GM19455 (cell line): ENCODE measurements around the gene CASP4.

ENCODE experiments used
- ATAC-seq: cut with Tn5 transposase; IDR thresholded peaks from one replicate; pipeline ENCODE4 v1.9.1; 2021; ENCODE audit not compliant: unreplicated experiment

Gene CASP4

DNA sequence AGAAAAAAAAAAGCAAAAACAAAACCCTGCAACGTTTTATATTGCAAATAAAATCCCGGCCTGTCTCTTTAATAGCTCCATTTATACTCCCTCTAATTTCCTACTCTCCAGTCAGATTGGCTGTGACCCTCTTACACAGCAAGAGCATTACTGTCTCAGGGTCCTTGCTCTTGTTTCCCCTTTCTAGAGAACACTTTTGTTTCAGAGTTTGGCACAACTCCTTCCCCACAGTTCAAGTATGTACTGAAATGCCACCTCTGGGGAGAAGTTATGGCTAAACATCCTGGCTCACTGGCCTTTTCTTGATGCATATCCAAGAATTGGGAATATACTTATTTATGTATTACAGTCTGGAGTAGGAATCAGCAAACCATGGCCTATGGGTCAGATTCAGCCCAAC lies 72.7 kb downstream of the CASP4 start:
- no peak for ATAC-seq

DNA sequence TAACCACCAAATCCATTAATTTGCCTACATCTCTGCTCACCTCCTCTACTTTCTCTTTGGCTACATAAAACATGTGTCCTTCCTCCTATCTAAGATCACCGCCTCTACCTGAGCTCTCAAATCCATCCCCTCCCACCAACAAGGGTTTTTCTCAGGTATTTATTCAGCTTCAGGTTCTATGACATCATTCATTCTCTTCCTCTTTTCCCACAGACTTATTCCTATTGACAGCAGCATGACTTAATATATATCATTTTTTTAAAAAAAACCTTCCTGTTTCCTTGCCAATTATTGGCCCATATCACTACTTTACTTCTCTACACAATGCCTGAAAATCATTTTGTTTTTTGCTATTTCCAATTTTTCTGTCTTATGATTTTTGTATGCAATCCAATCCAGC lies 74.5 kb downstream of the CASP4 start:
- no peak for ATAC-seq
